NCI-H146 (cell line): ENCODE data around the gene POLR1B.
"Not testable (repeated sequence)": the region's sequence is repeated elsewhere in the genome, so short reads cannot be mapped to it uniquely, and the experiment has no call there.

ENCODE experiments used
- DNase-seq: peaks from one replicate; lab custom pipeline; 2025; lab: John Stamatoyannopoulos, UW

Gene POLR1B

DNA sequence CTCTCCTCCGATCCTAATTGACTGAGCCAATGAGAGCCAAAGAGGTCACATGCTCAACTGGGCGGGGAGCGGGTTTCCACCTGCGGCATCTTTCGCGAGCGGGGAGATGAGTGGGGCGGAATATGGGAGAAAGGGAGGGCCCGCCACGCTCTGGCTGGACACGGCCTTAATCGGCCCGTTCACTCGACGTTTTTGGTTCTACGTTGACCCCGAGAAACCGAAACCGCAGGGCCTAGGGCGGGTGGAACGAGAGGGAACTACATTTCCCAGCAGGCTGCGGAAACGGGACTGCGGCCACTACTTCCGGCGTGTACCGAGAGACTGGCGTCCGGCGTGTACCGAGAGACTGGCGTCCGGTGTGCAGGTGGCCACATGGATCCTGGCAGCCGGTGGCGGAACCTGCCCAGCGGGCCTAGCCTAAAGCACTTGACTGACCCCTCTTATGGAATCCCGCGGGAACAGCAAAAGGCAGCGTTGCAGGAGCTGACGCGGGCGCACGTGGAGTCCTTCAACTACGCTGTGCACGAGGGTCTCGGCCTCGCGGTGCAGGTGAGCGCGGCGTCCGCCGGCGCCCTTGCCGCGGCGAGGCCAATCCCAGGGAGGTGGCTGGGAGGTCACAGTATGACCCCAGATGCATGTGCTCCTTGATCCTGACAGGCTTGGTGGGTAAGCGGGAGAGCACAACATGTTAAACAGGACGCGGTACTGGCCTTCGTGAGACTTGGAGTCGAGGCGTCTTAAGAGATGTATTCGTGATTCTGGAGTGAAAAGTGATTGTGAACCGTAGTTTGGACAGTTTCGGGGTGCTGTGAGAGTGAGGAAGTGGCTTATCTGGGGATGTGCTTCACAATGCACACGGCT lies at the start of gene POLR1B:
POLR1B (plus strand) TSS at position 343 of the 861 bp plus-strand sequence; CDS start at position 373, 30 bp downstream.
- peak; percentile 93 for DNase-seq

GRCh38 chr2:112493048-112493447 lies 49.2 kb upstream of the POLR1B start:
- DNase-seq, result no peak

GRCh38 chr2:112493858-112494648 lies 48.2 kb upstream of the POLR1B start:
- no peak for DNase-seq

- no peak for DNase-seq
These were observed 47.4 kb upstream of the POLR1B start for GRCh38 chr2:112494828-112495227.

DNA sequence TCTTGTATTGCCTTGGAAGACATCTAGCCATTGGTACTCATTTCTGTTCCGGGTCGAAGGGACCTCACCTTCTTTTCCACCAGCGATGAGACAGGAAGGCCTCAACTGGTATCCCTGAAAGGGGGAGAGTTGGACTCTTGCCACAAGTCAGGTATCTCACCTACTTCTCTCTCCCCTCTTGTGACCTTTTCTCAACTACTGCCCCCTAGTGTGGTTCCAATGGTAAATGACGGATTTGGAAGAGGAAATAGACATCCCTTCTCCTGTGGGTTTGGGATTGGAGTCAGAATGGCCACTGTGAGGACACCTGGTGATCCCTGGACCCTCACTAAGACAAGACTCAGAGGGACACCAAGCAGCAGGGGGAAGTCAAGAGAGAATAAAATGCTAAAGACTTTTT lies 46.4 kb upstream of the POLR1B start:
- not testable (repeated sequence) for DNase-seq

GRCh38 chr2:112500850-112501484 lies 41.3 kb upstream of the POLR1B start:
- DNase-seq, result peak; percentile 38

DNA sequence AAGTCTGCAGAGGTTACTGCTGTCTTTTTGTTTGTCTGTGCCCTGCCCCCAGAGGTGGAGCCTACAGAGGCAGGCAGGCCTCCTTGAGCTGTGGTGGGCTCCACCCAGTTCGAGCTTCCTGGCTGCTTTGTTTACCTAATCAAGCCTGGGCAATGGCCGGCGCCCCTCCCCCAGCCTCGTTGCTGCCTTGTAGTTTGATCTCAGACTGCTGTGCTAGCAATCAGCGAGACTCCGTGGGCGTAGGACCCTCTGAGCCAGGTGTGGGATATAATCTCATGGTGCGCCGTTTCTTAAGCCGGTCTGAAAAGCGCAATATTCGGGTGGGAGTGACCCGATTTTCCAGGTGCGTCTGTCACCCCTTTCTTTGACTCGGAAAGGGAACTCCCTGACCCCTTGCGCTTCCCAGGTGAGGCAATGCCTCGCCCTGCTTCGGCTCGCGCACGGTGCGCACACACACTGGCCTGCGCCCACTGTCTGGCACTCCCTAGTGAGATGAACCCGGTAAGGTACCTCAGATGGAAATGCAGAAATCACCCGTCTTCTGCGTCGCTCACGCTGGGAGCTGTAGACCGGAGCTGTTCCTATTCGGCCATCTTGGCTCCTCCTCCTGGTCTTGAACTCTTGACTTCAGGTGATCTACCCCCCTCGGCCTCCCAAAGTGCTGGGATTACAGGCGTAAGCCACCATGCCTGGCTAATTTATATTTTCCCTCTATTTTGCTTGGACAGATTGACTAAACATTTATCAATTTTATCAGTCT lies 32.8 kb upstream of the POLR1B start:
- not testable (repeated sequence) for DNase-seq

DNA sequence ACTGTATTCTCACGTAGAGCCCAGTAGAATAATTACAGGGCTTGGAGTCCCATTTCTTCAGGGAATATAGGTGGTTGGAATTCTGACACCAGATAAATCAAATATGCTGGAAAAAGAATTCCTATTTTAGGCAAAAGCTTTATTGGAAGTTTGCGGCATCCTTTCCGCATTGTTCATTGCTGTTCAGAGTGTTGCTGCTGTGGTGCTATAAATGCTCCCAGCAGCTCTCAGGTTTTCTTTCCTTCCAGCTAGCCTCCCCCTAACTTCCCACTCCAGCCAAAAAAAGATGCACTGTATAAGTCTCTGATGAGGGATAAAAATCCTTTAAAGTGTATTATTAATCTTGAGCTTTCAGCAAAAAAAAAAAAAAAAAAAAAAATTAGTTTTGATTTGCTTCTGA lies 25.5 kb upstream of the POLR1B start:
- no peak for DNase-seq

DNA sequence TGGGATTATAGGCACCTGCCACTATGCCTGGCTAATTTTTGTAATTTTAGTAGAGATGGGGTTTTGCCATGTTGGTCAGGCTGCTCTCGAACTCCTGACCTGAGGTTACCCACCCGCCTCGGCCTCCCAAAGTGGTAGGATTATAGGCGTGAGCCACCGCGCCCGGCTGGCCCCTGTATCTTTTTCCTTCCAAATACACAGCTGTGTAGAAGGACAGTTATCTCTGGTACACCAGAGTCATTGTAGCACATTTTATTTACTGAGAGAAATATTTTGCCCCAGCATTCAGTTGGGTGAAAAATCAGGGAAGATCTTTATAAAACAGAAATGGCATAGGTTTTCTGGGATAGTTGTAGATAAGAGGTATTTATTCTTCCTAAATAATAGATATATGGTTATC lies 23.5 kb upstream of the POLR1B start:
- no peak for DNase-seq

DNA sequence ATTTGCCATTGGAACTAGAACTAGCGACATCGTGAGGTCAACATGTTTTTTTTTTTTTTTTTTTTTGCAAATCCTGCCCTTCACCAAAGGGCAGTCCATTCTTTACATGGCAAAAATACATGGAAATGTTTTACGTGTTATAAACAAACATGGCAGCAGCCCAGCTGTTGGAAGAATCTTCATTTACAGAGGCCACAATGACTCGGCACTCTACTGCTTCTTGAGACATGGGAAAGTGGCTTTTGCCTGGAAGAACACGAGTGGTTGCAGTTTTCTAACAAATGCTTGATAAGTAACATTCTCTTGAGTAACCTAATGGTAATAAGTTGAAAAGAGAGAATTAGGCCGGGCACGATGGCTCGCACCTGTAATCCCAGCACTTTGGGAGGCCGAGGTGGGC lies 22.8 kb upstream of the POLR1B start:
- DNase-seq, result no peak

DNA sequence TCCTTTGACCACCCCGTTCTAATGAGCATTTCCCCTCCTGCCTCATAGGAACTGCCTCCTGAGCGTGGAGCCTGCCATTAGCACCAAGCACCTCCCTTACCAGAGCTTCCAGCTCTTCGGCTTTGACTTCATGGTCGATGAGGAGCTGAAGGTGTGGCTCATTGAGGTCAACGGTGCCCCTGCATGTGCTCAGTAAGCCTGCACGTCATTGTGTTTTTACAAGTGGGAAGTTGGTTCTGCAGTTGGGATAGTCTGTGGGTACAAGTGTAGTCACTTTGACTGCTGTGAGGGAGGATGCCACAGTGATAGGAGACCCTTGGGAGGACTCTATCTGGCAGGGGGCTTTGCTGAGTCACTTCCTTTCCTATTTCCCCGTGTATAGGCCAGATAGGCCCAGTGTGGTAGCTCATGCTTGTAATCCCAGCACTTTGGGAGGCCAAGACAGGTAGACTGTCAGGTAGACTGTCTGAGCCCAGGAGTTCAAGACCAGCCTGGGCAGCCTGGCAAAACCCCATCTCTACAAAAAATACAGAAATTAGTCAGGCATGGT lies 22.0 kb upstream of the POLR1B start:
- no peak for DNase-seq

DNA sequence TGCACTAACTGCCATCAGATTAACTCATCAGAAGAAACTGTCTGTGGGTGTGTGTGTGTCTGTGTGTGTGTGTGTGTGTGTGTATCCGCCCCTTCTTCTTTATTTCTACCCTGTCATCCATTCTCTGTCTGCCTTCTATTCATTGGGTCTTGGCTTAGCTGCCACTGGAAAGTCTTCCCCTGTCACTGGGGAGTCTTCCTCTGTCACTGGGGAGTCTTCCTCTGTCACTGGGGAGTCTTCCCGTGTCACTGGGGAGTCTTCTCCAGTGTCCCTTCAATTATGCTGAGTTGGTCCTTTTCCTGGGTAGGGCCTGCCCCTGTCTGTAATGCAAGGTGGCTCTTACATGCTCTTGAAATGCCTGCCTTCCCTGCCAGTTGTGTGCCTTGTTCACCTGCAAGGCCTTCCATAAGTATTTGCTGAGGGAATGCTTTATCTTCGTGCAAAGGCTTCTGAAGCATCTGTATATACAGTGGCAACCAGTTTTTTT lies 18.9 kb upstream of the POLR1B start:
- DNase-seq, result no peak

GRCh38 chr2:112524276-112524675 lies 18.0 kb upstream of the POLR1B start:
- not testable (repeated sequence) for DNase-seq

DNA sequence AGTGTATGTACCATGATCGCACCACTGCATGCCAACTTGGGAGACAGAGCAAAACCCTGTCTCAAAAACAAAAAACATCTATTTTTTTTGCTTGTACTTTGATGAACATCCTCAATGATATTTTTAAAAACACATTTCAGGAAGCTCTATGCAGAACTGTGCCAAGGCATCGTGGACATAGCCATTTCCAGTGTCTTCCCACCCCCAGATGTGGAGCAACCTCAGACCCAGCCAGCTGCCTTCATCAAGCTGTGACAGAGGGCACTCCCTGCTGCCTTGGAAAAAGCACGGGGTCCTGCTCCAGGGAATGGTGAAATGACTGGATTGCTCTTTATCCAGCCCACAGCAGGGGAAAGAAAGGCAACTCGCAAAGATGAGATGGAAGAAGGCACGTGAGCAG lies 13.7 kb upstream of the POLR1B start:
- no peak for DNase-seq

- no peak for DNase-seq
These were observed 12.5 kb upstream of the POLR1B start for GRCh38 chr2:112529757-112530156.

DNA sequence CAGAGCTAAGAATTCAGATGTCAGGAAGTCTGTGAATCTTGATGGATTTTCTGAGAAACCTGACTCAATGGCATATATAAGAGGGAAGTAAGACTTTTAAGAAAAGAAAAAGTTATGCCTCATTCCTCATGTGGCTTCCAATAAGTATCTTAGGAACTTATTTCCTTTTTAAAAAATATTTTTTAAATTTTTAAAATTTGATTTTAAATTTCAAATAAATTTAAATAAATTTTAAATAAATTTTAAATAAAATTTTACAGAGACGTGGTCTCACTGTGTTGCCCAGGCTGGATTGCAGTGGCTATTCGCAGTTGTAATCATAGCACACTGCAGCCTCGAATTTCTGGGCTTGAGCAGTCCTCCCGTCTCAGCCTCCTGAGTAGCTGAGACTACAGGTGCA lies 11.5 kb upstream of the POLR1B start:
- DNase-seq, result no peak

- no peak for DNase-seq
These were observed 7.4 kb upstream of the POLR1B start for GRCh38 chr2:112534826-112535225.

DNA sequence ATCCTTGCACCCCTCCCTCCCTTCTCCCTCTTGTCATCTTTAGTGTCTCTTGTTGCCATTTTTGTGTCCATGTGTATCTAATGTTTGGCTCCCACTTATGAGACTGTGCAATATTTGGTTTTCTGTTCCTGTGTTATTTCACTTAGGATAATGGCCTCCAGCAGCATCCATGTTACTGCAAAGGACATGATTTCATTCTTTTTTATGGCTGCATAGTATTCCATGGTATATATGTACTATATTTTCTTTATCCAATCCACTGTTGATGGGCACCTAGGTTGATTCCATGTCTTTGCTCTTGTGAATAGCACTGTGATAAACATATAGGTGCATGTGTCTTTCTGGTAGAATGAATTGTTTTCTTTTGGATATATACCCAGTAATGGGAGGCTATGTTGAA lies 5.6 kb upstream of the POLR1B start:
- DNase-seq, result not testable (repeated sequence)

- DNase-seq, result no peak
These were observed 3.0 kb upstream of the POLR1B start for GRCh38 chr2:112539306-112539705.

DNA sequence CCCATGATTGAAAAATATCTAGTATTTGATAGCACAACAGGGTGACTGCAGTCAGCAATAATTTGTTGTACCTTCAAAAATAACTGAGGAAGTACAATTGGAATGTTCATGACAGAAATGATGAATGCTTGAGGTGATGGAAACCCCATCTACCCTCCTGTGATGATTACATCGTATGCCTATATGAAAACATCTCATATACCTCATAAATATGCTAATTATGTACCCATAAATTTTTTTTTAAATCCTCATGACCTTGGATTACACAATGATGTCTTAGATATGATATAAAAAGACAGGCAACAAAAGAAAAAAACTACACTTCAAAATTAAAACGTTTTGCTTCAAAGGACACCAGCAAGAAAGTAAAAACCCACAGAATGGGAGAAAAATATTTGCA lies 1.4 kb upstream of the POLR1B start:
- DNase-seq, result no peak
